ENCODE measurements around the gene WDR59. TPM values are rescaled to one million over a fixed set of nuclear protein-coding genes. Genes with fewer than 3 reads are reported as not detected.

The WDR59 gene
- total RNA-seq, 4 donors from 2014 or later, result 12.9 to 31.3 (median 19.5) TPM

- intact Hi-C loops (cut with DNase I; ENCODE audit: low total_unique reads), result no loop called here
- H3K9me3 ChIP-seq, result no peaks in the 10 kb centered on the region
- TF ChIP-seq CTCF (IDR thresholded peaks at IDR 0.05 in 4 of 5, conservative IDR thresholded peaks at IDR 0.05 in 1 of 5) (no peak), POLR2A (IDR thresholded peaks at IDR 0.05) (no peak)
- H3K4me3 ChIP-seq, result no peak overlapping the region
- no peaks in the 10 kb centered on the region for H3K27me3 ChIP-seq
- no peaks in the 10 kb centered on the region for H3K36me3 ChIP-seq
- DNase-seq, result no peak
- no peak for ATAC-seq
- in situ Hi-C loops (cut with MboI; ENCODE audit: low sequenced_read_pairs in 4 of 4), result no loop called here
- H3K27ac ChIP-seq, result no peak overlapping the region
- peaks cover 29 to 35% of the 10 kb centered on the region in 2 donors for H3K4me1 ChIP-seq
These were observed 20.8 kb upstream of the WDR59 start for GRCh38 chr16:75005697-75006096.

GRCh38 chr16:75004460-75004859 is 19.5 kb upstream of the WDR59 start:
- Histone ChIP-seq H3K27ac (peak overlapping the region in 1 of 4 donors; percentile 13), H3K4me1 (peaks cover 29 to 39% of the 10 kb centered on the region in 2 donors), H3K4me3 (no peak overlapping the region), H3K36me3 (no peaks in the 10 kb centered on the region), H3K27me3 (no peaks in the 10 kb centered on the region), H3K9me3 (no peaks in the 10 kb centered on the region)
- ATAC-seq, result no peak
- no peak for DNase-seq
- intact Hi-C loops (cut with DNase I; ENCODE audit: low total_unique reads) (loop anchor here (5.0 kb wide), 1 partner anchor 43 kb away; no protein-coding TSS in a partner anchor), in situ Hi-C loops (cut with MboI; ENCODE audit: low sequenced_read_pairs in 4 of 4) (loop anchor here in 2 of 4 donors (5.0 kb wide), 2 partner anchors 103 to 113 kb away; partner anchors contain the start of gene LDHD (in 1 of the 2))
- no peak for TF ChIP-seq CTCF (IDR thresholded peaks at IDR 0.05 in 4 of 5, conservative IDR thresholded peaks at IDR 0.05 in 1 of 5)
- no peak for TF ChIP-seq POLR2A (IDR thresholded peaks at IDR 0.05)

GRCh38 chr16:75003931-75004330 is 19.0 kb upstream of the WDR59 start:
- H3K36me3 ChIP-seq, result no peaks in the 10 kb centered on the region
- no peak for TF ChIP-seq CTCF (IDR thresholded peaks at IDR 0.05 in 4 of 5, conservative IDR thresholded peaks at IDR 0.05 in 1 of 5)
- no peak for TF ChIP-seq POLR2A (IDR thresholded peaks at IDR 0.05)
- ATAC-seq (no peak), DNase-seq (no peak)
- peaks cover 24 to 38% of the 10 kb centered on the region in 2 donors for H3K4me1 ChIP-seq
- no peaks in the 10 kb centered on the region for H3K9me3 ChIP-seq
- no peaks in the 10 kb centered on the region for H3K27me3 ChIP-seq
- no peak overlapping the region for H3K27ac ChIP-seq
- intact Hi-C loops (cut with DNase I; ENCODE audit: low total_unique reads) (loop anchor here (5.0 kb wide), 1 partner anchor 43 kb away; no protein-coding TSS in a partner anchor), in situ Hi-C loops (cut with MboI; ENCODE audit: low sequenced_read_pairs in 4 of 4) (loop anchor here in 2 of 4 donors (5.0 kb wide), 2 partner anchors 103 to 113 kb away; partner anchors contain the start of gene LDHD (in 1 of the 2))
- H3K4me3 ChIP-seq, result no peak overlapping the region

- H3K27ac ChIP-seq, result peak overlapping the region in 3 of 4 donors; percentile 14 to 54 (median 29)
- ATAC-seq (no peak), DNase-seq (no peak)
- no peaks in the 10 kb centered on the region for H3K9me3 ChIP-seq
- intact Hi-C loops (cut with DNase I; ENCODE audit: low total_unique reads) (loop anchor here (5.0 kb wide), 1 partner anchor 45 kb away; no protein-coding TSS in a partner anchor), in situ Hi-C loops (cut with MboI; ENCODE audit: low sequenced_read_pairs in 4 of 4) (loop anchor here in 2 of 4 donors (5.0 kb wide), 2 partner anchors 105 to 115 kb away; partner anchors contain the start of gene LDHD (in 1 of the 2))
- no peaks in the 10 kb centered on the region for H3K27me3 ChIP-seq
- peaks cover 24 to 25% of the 10 kb centered on the region in 2 donors for H3K4me1 ChIP-seq
- H3K36me3 ChIP-seq, result no peaks in the 10 kb centered on the region
- no peak for TF ChIP-seq CTCF (IDR thresholded peaks at IDR 0.05 in 4 of 5, conservative IDR thresholded peaks at IDR 0.05 in 1 of 5)
- no peak for TF ChIP-seq POLR2A (IDR thresholded peaks at IDR 0.05)
- H3K4me3 ChIP-seq, result no peak overlapping the region
These were observed 17.6 kb upstream of the WDR59 start for GRCh38 chr16:75002474-75002873.

All from gastrocnemius medialis (tissue), 4 donors.